Omental fat pad (tissue), 4 donors: ENCODE measurements around the gene ABL1. TPM values are rescaled to one million over a fixed set of nuclear protein-coding genes. Genes with fewer than 3 reads are reported as not detected.

Experiments
- ATAC-seq: fragments of 150-250 bp; one replicate; pipeline ENCODE4 v1.9.1; 2016; ENCODE audit warnings: mild to moderate bottlenecking, moderate library complexity; ENCODE audit not compliant: low FRiP score
- DNase-seq: peaks from one replicate; pipeline ENCODE4 v3.0.0-alpha.2; 2019; ENCODE audit warnings: low spot score
- total RNA-seq, 4 donors: library from RNA; depleted of rRNA; stranded (reverse); fragments of >200 nt; gene quantifications; one replicate each; pipeline ENCODE4 v1.1.0, GENCODE V29; 2016
- TF ChIP-seq, protein P1 (sequence below), 3 donors: fragments of 450-650 bp; IDR thresholded peaks; one replicate each; pipeline ENCODE4 v1.5.1; 2016 to 2017; ENCODE audit warnings: antibody characterized with exemption in 3 of 3, mild to moderate bottlenecking in 3 of 3, moderate library complexity in 2 of 3

Gene ABL1
- total RNA-seq, 4 donors from 2014 or later, result 48.8 to 82.8 (median 75.3) TPM

DNA sequence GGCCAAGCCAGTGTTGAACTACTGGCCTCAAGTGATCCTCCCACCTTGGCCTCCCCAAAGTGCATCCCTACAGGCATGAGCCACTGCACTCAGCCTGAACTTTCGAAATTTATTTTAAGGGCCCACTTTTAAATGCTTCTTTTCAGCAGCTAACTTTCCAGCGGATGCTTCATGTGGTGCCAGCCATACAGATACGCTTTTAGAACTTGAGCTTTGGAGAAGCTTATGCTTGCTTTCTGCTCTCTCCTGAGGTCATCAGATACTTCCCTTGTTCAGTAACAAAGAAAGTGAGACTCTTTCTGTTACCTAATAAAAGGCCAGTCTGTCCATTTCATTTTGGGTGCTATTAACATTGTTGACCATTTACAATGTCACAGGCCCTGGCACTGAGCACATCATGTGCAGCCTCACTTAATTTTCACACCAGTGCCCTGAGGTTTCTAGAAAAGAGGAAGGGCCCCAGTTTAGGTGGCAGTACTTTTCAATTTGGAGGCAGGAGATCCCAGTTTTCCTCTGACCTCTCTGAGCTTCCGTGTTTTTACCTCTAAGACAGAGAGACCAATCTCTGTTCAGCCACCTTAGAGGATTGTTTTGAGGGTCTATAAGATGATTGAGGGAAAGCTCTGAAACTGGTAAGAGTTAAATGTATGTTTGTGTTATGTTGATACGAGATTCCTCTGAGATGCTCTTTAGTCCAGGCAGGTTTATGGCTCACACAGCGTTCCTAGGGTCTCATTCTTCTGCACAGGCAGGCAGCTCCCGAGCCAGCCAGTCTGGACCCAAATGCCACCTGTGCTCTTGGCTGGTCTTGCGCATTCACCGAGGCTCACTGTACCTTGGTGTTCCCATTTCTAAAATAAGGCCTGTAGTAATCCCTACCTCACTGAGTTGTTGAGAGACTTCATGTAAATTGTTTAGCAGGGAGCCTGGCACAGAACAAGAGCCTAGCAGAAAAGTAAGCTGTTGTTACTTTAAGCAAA is 4.4 kb downstream of the ABL1 start:
- TF ChIP-seq, protein P1, sequence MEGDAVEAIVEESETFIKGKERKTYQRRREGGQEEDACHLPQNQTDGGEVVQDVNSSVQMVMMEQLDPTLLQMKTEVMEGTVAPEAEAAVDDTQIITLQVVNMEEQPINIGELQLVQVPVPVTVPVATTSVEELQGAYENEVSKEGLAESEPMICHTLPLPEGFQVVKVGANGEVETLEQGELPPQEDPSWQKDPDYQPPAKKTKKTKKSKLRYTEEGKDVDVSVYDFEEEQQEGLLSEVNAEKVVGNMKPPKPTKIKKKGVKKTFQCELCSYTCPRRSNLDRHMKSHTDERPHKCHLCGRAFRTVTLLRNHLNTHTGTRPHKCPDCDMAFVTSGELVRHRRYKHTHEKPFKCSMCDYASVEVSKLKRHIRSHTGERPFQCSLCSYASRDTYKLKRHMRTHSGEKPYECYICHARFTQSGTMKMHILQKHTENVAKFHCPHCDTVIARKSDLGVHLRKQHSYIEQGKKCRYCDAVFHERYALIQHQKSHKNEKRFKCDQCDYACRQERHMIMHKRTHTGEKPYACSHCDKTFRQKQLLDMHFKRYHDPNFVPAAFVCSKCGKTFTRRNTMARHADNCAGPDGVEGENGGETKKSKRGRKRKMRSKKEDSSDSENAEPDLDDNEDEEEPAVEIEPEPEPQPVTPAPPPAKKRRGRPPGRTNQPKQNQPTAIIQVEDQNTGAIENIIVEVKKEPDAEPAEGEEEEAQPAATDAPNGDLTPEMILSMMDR (IDR thresholded peaks at IDR 0.05), result no peak
- ATAC-seq (no peak), DNase-seq (no peak)

GRCh38 chr9:130842545-130842944 is 7.5 kb downstream of the ABL1 start:
- no peak for ATAC-seq
- no peak for DNase-seq
- TF ChIP-seq, protein P1 (IDR thresholded peaks at IDR 0.05), result no peak

GRCh38 chr9:130843049-130843908 is 8.2 kb downstream of the ABL1 start:
- ATAC-seq (no peak), DNase-seq (no peak)
- TF ChIP-seq, protein P1 (IDR thresholded peaks at IDR 0.05), result no peak

DNA sequence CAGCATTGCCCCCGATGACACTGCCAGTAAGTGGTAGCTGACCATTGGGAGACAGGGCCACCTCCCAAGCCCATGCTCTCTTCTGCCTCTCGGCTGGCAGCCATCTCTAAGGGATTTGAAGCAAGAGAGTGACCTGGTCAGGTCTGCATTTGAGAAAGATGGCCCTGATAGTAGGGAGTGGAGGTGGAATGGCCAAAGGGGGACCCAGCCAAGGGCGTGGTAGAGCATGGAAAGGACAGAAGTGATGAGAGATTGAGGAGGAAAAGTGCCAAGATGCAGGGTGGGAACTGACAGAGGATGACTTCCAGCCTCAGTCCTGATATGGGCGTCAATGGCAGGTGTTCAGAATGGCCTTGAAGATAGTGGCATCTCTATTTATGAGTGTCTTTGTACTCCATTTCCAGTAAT is 9.0 kb downstream of the ABL1 start:
- TF ChIP-seq, protein P1 (IDR thresholded peaks at IDR 0.05), result no peak
- no peak for ATAC-seq
- DNase-seq, result no peak

DNA sequence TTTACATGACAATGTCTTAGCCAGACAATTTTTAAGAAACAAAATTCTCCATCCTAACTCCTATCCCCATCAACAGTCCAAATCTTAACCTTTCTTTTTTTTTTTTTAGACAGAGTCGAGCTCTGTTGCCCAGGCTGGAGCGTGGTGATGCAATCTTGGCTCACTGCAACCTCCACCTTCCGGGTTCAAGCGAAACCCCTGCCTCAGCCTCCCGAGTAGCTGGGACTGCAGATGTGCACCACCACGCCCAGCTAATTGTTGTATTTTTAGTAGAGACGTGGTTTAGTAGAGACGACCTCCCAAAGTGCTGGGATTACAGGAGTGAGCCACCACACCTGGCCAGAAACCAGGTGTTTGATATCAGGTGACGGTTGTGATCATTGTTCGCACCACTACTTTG is 10.2 kb downstream of the ABL1 start:
- TF ChIP-seq, protein P1 (IDR thresholded peaks at IDR 0.05), result no peak
- DNase-seq (no peak), ATAC-seq (no peak)

DNA sequence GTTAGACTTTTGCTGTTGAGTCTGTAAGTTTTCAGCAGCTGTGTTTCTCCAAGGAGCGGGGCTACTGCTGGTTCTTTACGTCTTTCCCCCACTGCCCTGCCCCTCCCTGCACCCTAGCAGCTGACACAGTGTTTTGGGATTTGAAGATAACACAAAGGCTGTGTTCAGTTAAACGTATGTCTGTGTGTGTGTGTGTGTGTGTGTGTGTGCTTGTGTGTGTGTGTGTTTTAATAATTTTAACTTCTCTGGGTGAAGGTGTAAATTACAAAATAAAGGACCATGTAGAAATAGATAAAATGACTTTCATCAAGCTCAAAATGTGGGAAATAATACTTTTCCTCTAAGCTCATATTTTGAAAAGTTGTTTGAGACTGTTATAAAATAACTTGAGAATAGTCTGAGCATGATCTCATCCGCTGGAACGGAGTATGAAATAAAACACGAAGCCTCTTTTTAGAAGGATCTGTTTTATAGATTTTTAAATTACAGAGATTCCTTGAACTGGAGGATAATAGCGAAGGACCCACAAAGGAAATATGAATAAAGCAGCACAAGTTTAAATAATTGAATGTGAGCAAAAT is 10.9 kb downstream of the ABL1 start:
- DNase-seq (no peak), ATAC-seq (no peak)
- TF ChIP-seq, protein P1 (IDR thresholded peaks at IDR 0.05), result no peak
